Measurements from ENCODE around the gene PFKM.

The PFKM gene

GRCh38 chr12:48165089-48165981 lies 46.2 kb downstream of the PFKM start:
- no peak overlapping the region for H3K9ac ChIP-seq
- peak; percentile 95 for TF ChIP-seq CTCF (IDR thresholded peaks at IDR 0.05)
- no peaks in the 10 kb centered on the region for H3K36me3 ChIP-seq (ENCODE audit: control insufficient read depth, insufficient read depth, low read length)
- H2AFZ ChIP-seq, result peak overlapping the region; percentile 67
- H3K27me3 ChIP-seq (ENCODE audit: control insufficient read depth, insufficient read depth, low read length), result no peaks in the 10 kb centered on the region
- H3K79me2 ChIP-seq, result no peaks in the 10 kb centered on the region
- no peak overlapping the region for H3K27ac ChIP-seq
- no peak overlapping the region for H3K4me3 ChIP-seq (ENCODE audit: low read depth, low read length)
- no peak overlapping the region for H3K4me2 ChIP-seq (ENCODE audit: low read length)
- H3K9me3 ChIP-seq (ENCODE audit: control insufficient read depth, low read length), result no peaks in the 10 kb centered on the region
- H3K4me1 ChIP-seq, result peaks cover 31% of the 10 kb centered on the region

- Histone ChIP-seq H3K9ac (no peak overlapping the region), H3K4me2 (ENCODE audit: low read length) (no peak overlapping the region), H3K36me3 (ENCODE audit: control insufficient read depth, insufficient read depth, low read length) (no peaks in the 10 kb centered on the region), H3K4me1 (no peaks in the 10 kb centered on the region), H2AFZ (no peak overlapping the region), H3K27me3 (ENCODE audit: control insufficient read depth, insufficient read depth, low read length) (no peaks in the 10 kb centered on the region), H3K9me3 (ENCODE audit: control insufficient read depth, low read length) (no peaks in the 10 kb centered on the region), H3K4me3 (ENCODE audit: low read depth, low read length) (no peak overlapping the region), H3K27ac (no peak overlapping the region), H3K79me2 (no peaks in the 10 kb centered on the region)
- no peak for TF ChIP-seq CTCF (IDR thresholded peaks at IDR 0.05)
Observed at GRCh38 chr12:48169011-48169410, 49.8 kb downstream of the PFKM start.

GRCh38 chr12:48175613-48176416 lies 56.7 kb downstream of the PFKM start:
- Histone ChIP-seq H3K4me1 (peaks cover 2% of the 10 kb centered on the region), H3K27me3 (ENCODE audit: control insufficient read depth, insufficient read depth, low read length) (no peaks in the 10 kb centered on the region), H3K4me2 (ENCODE audit: low read length) (peak overlapping the region; percentile 54), H3K79me2 (no peaks in the 10 kb centered on the region), H3K9me3 (ENCODE audit: control insufficient read depth, low read length) (no peaks in the 10 kb centered on the region), H2AFZ (peak overlapping the region; percentile 3), H3K36me3 (ENCODE audit: control insufficient read depth, insufficient read depth, low read length) (no peaks in the 10 kb centered on the region), H3K27ac (no peak overlapping the region), H3K4me3 (ENCODE audit: low read depth, low read length) (no peak overlapping the region), H3K9ac (no peak overlapping the region)
- no peak for TF ChIP-seq CTCF (IDR thresholded peaks at IDR 0.05)

DNA sequence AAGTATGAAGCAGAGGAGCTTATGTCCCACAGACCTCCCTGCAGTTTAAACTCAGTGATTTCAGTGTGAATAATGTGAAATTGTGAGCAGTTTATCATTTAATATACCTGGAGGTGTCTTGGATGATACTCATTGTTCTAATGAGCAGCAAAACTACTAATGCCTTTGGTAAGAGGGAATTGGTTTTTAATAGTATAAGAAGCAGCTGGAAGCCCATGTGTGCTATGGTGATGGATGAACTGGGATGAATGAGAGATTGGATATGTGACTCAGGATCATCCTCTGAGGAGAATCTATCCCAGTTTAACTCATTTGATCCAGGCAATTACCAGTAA lies 57.2 kb downstream of the PFKM start:
- no peak overlapping the region for H3K27ac ChIP-seq
- H3K4me3 ChIP-seq (ENCODE audit: low read depth, low read length), result no peak overlapping the region

More for the DNA sequence above, 57.2 kb downstream of the PFKM start:
- no peaks in the 10 kb centered on the region for H3K36me3 ChIP-seq (ENCODE audit: control insufficient read depth, insufficient read depth, low read length)
- no peak overlapping the region for H3K9ac ChIP-seq
- no peaks in the 10 kb centered on the region for H3K27me3 ChIP-seq (ENCODE audit: control insufficient read depth, insufficient read depth, low read length)
- no peaks in the 10 kb centered on the region for H3K9me3 ChIP-seq (ENCODE audit: control insufficient read depth, low read length)
- H3K79me2 ChIP-seq, result no peaks in the 10 kb centered on the region
- H2AFZ ChIP-seq, result no peak overlapping the region
- peaks cover 2% of the 10 kb centered on the region for H3K4me1 ChIP-seq
- H3K4me2 ChIP-seq (ENCODE audit: low read length), result peak overlapping the region; percentile 54
- TF ChIP-seq CTCF (IDR thresholded peaks at IDR 0.05), result no peak

All from parathyroid adenoma (tissue), 2 donors.